Measurements from ENCODE around the gene TMEM267.
"Not testable (repeated sequence)": the region's sequence is repeated elsewhere in the genome, so short reads cannot be mapped to it uniquely, and the experiment has no call there.

The TMEM267 gene

GRCh38 chr5:43441575-43441974, 42.1 kb downstream of the TMEM267 start:
- DNase-seq = not testable (repeated sequence)

- no peak for DNase-seq
Observed at GRCh38 chr5:43437062-43437660, 46.5 kb downstream of the TMEM267 start.

- no peak for DNase-seq
Observed at GRCh38 chr5:43433382-43433781, 50.3 kb downstream of the TMEM267 start.

GRCh38 chr5:43432486-43433375, 50.9 kb downstream of the TMEM267 start:
- no peak for DNase-seq

GRCh38 chr5:43429706-43430105, 54.0 kb downstream of the TMEM267 start:
- no peak for DNase-seq

- no peak for DNase-seq
Observed at GRCh38 chr5:43429016-43429415, 54.6 kb downstream of the TMEM267 start.

GRCh38 chr5:43427306-43427705, 56.4 kb downstream of the TMEM267 start:
- no peak for DNase-seq

- no peak for DNase-seq
Observed at GRCh38 chr5:43425983-43426382, 57.7 kb downstream of the TMEM267 start.

GRCh38 chr5:43423086-43423485, 60.6 kb downstream of the TMEM267 start:
- DNase-seq = not testable (repeated sequence)

GRCh38 chr5:43422143-43422542, 61.5 kb downstream of the TMEM267 start:
- DNase-seq = no peak

GRCh38 chr5:43421450-43422133, 62.1 kb downstream of the TMEM267 start:
- DNase-seq = no peak

GRCh38 chr5:43420241-43420640, 63.4 kb downstream of the TMEM267 start:
- DNase-seq = no peak

GRCh38 chr5:43418561-43418960, 65.1 kb downstream of the TMEM267 start:
- DNase-seq = no peak

GRCh38 chr5:43416803-43417394, 66.8 kb downstream of the TMEM267 start:
- no peak for DNase-seq

GRCh38 chr5:43415935-43416802, 67.5 kb downstream of the TMEM267 start:
- DNase-seq = peak; percentile 39

GRCh38 chr5:43413966-43414365, 69.7 kb downstream of the TMEM267 start:
- DNase-seq = no peak

GRCh38 chr5:43412644-43413043, 71.0 kb downstream of the TMEM267 start:
- no peak for DNase-seq

GRCh38 chr5:43412156-43412555, 71.5 kb downstream of the TMEM267 start, which contains the start of gene CCL28:
TSS of gene CCL28 (minus strand) at chr5:43412391. CDS start at chr5:43412316, 75 bp downstream.
- no peak for DNase-seq

GRCh38 chr5:43411495-43411894, 72.2 kb downstream of the TMEM267 start:
- DNase-seq = no peak

GRCh38 chr5:43410414-43410813, 73.3 kb downstream of the TMEM267 start:
- no peak for DNase-seq

GRCh38 chr5:43409809-43410271, 73.8 kb downstream of the TMEM267 start:
- no peak for DNase-seq

- DNase-seq = not testable (repeated sequence)
Observed at GRCh38 chr5:43402524-43403066, 81.1 kb downstream of the TMEM267 start.

Measured in NCI-H526 treated with DMSO at 0.1 percent for 48 hours (cell line).